IMR-90 (cell line): Measurements from ENCODE around the gene CD82. TPM values are rescaled to one million over a fixed set of nuclear protein-coding genes. Genes with fewer than 3 reads are reported as not detected.

Experiments used
- ATAC-seq: fragments of 200-7000 bp; cut with Tn5 transposase; 2 replicates; pipeline ENCODE4 v1.9.1; 2020; ENCODE audit warnings: low read depth, mild to moderate bottlenecking, moderate library complexity
- BruUV-seq: library from RNA; stranded (reverse); fragments of 400-500 nt; replicated peaks from 2 replicates; lab custom pipeline; 2021; lab: Mats Ljungman, UMichigan
- CTCF ChIA-PET: fragments of 300-600 bp; formaldehyde crosslinking; extraction: SDS; loops from one replicate; lab custom pipeline; 2021; ENCODE audit warnings: antibody characterized with exemption; lab: Yijun Ruan, JAX
- POLR2A ChIA-PET: fragments of 300-600 bp; sonication (Branson Sonifier 250); formaldehyde crosslinking; loops from one replicate; lab custom pipeline; 2022; ENCODE audit warnings: antibody characterized with exemption; ENCODE audit not compliant: unreplicated experiment; lab: Charles Lee
- DNase-seq: peaks from one replicate; pipeline ENCODE4 v3.0.0; 2013
- H2AFZ ChIP-seq: replicated peaks from 2 replicates; pipeline ENCODE3; 2013; ENCODE audit warnings: low read length, mild to moderate bottlenecking; ENCODE audit not compliant: poor library complexity
- H2AK5ac ChIP-seq: 2 replicates; pipeline ENCODE4 v1.6.1; 2013; ENCODE audit warnings: low read depth, low read length, inconsistent platforms
- H2AK9ac ChIP-seq: replicated peaks from 2 replicates; pipeline ENCODE3; 2013; ENCODE audit warnings: mild to moderate bottlenecking, low read depth, low read length, moderate library complexity; ENCODE audit not compliant: poor library complexity
- H2BK120ac ChIP-seq: 2 replicates; pipeline ENCODE4 v1.6.1; 2013; ENCODE audit warnings: low read depth, low read length, inconsistent platforms
- H2BK15ac ChIP-seq: 3 replicates; pipeline ENCODE4 v1.6.1; 2013; ENCODE audit warnings: low read depth, low read length, inconsistent platforms
- H2BK20ac ChIP-seq: 2 replicates; pipeline ENCODE4 v1.6.1; 2013; ENCODE audit warnings: low read depth, mild to moderate bottlenecking, inconsistent platforms, low read length, moderate library complexity
- H2BK5ac ChIP-seq: 2 replicates; pipeline ENCODE4 v1.6.1; 2013; ENCODE audit warnings: mild to moderate bottlenecking, low read depth, low read length, inconsistent platforms; ENCODE audit not compliant: poor library complexity, severe bottlenecking
- H3K14ac ChIP-seq: replicated peaks from 2 replicates; pipeline ENCODE4 v1.6.1; 2013; ENCODE audit warnings: low read depth, low read length, inconsistent platforms
- H3K18ac ChIP-seq: 2 replicates; pipeline ENCODE4 v1.6.1; 2013; ENCODE audit warnings: low read depth, low read length, control low read depth
- H3K23ac ChIP-seq: 2 replicates; pipeline ENCODE4 v1.6.1; 2013; ENCODE audit warnings: low read depth, low read length, inconsistent platforms
- H3K27ac ChIP-seq: 2 replicates; pipeline ENCODE4 v1.5.1; 2013; ENCODE audit warnings: mild to moderate bottlenecking, control low read depth, low read length; ENCODE audit not compliant: insufficient read depth
- H3K27me3 ChIP-seq: 2 replicates; pipeline ENCODE4 v1.6.1; 2013; ENCODE audit warnings: low read length; ENCODE audit not compliant: control insufficient read depth, insufficient read depth
- H3K36me3 ChIP-seq: 2 replicates; pipeline ENCODE4 v1.6.1; 2013; ENCODE audit warnings: low read length, mixed read lengths; ENCODE audit not compliant: control insufficient read depth, insufficient read depth
- H3K4ac ChIP-seq: 2 replicates; pipeline ENCODE4 v1.6.1; 2013; ENCODE audit warnings: low read depth, low read length, inconsistent platforms
- H3K4me1 ChIP-seq: 2 replicates; pipeline ENCODE4 v1.6.1; 2013; ENCODE audit warnings: low read length, mixed read lengths; ENCODE audit not compliant: control insufficient read depth, insufficient read depth
- H3K4me2 ChIP-seq: 2 replicates; pipeline ENCODE4 v1.6.1; 2013; ENCODE audit warnings: low read depth, mild to moderate bottlenecking, control low read depth, low read length, moderate library complexity
- H3K4me3 ChIP-seq: 2 replicates; pipeline ENCODE4 v1.5.1; 2013; ENCODE audit warnings: low read depth, mild to moderate bottlenecking, control low read depth, low read length, moderate library complexity; ENCODE audit not compliant: insufficient read depth
- H3K56ac ChIP-seq: 2 replicates; pipeline ENCODE4 v1.6.1; 2013; ENCODE audit warnings: low read length, inconsistent platforms; ENCODE audit not compliant: insufficient read depth; ENCODE audit errors: extremely low read depth
- H3K79me1 ChIP-seq, 2 experiments: 2 replicates each; pipeline ENCODE4 v1.6.1; 2013; ENCODE audit warnings: low read length in 2 of 2, inconsistent platforms in 1 of 2, low read depth in 1 of 2
- H3K9ac ChIP-seq: 2 replicates; pipeline ENCODE4 v1.6.1; 2013; ENCODE audit warnings: low read depth, low read length, control low read depth
- H3K9me1 ChIP-seq: 2 replicates; pipeline ENCODE4 v1.6.1; 2013; ENCODE audit warnings: low read length, inconsistent platforms; ENCODE audit not compliant: insufficient read depth
- H3K9me3 ChIP-seq: 2 replicates; pipeline ENCODE4 v1.6.1; 2013; ENCODE audit warnings: low read length; ENCODE audit not compliant: control insufficient read depth, insufficient read depth
- H4K20me1 ChIP-seq: 2 replicates; pipeline ENCODE4 v1.6.1; 2013; ENCODE audit warnings: low read length, inconsistent platforms; ENCODE audit not compliant: insufficient read depth
- H4K5ac ChIP-seq: 2 replicates; pipeline ENCODE4 v1.6.1; 2013; ENCODE audit warnings: mild to moderate bottlenecking, low read depth, low read length, control low read depth
- H4K8ac ChIP-seq, 2 experiments: 2 replicates each; pipeline ENCODE4 v1.6.1; 2013; ENCODE audit warnings: low read depth in 2 of 2, low read length in 2 of 2, control low read depth in 1 of 2, inconsistent platforms in 1 of 2
- H4K91ac ChIP-seq: 2 replicates; pipeline ENCODE4 v1.6.1; 2013; ENCODE audit warnings: low read depth, low read length, inconsistent platforms; ENCODE audit not compliant: insufficient read depth
- MAFK ChIP-seq: IDR thresholded peaks from 2 replicates; pipeline ENCODE4 v1.6.1; 2012; ENCODE audit warnings: low read depth, low read length, improper control_type of control experiment
- MAZ ChIP-seq: IDR thresholded peaks from 2 replicates; pipeline ENCODE4 v1.6.1; 2012; ENCODE audit warnings: low read depth, mild to moderate bottlenecking, low read length, improper control_type of control experiment, moderate library complexity, borderline replicate concordance
- NFE2L2 ChIP-seq: fragments of 150-350 bp; IDR thresholded peaks from 2 replicates; pipeline ENCODE4 v1.6.1; 2016; ENCODE audit warnings: low read depth, mild to moderate bottlenecking, low read length
- RAD21 ChIP-seq: IDR thresholded peaks from 2 replicates; pipeline ENCODE4 v1.6.1; 2012; ENCODE audit warnings: low read length, improper control_type of control experiment
- RFX5 ChIP-seq: IDR thresholded peaks from 2 replicates; pipeline ENCODE4 v1.8.0; 2012; ENCODE audit warnings: low read depth, mild to moderate bottlenecking, low read length, moderate library complexity
- USF2 ChIP-seq: fragments of 150-350 bp; IDR thresholded peaks from 2 replicates; pipeline ENCODE4 v1.6.1; 2017; ENCODE audit warnings: mild to moderate bottlenecking, antibody characterized with exemption, low read length, low read depth
- WGBS, 2 experiments: methylation state at CpG; one replicate each; pipeline versions ENCODE4 v1.1.5 to v1.1.7; 2013; ENCODE audit warnings: missing lambda C conversion rate in 2 of 2; ENCODE audit not compliant: insufficient read length in 1 of 2; ENCODE audit errors: extremely low coverage in 2 of 2; 5-methylcytosine and 5-hydroxymethylcytosine counted together
- dilution Hi-C: fragments of 300-500 bp; cut with HindIII; formaldehyde crosslinking; loops from one replicate; pipeline ENCODE4 v1.14.3; 2018; ENCODE audit warnings: low sequenced_read_pairs; ENCODE audit not compliant: unreplicated experiment
- in situ Hi-C: fragments of 300-500 bp; cut with MboI; formaldehyde crosslinking; loops from 3 replicates; pipeline ENCODE4 v1.14.3; 2019; ENCODE audit warnings: low sequenced_read_pairs, inconsistent platforms, mixed read lengths
- intact Hi-C: fragments of 100-400 bp; cut with micrococcal nuclease; formaldehyde crosslinking; loops from 2 replicates; pipeline ENCODE4 v1.10.0; 2022
- polyA plus RNA-seq, 3 experiments: library from polyadenylated mRNA; depleted of rRNA; stranded (reverse); fragments of >200 nt; gene quantifications; 2 replicates each; pipeline ENCODE4 v1.2.3, GENCODE V29; 2012; ENCODE audit warnings: low replicate concordance in 1 of 3
- total RNA-seq: library from RNA; depleted of rRNA; stranded (reverse); fragments of >200 nt; gene quantifications from 2 replicates; pipeline ENCODE4 v1.2.3, GENCODE V29; 2012
- TF ChIP-seq, protein P1 (sequence below): conservative IDR thresholded peaks from 2 replicates; pipeline ENCODE4 v1.5.1; 2012; ENCODE audit warnings: mild to moderate bottlenecking, low read depth, low read length, improper control_type of control experiment

Gene CD82
- total and polyA plus RNA-seq, 2 of the 4 experiments (the other 2 are of a cell fraction): 32.8 to 49.4 TPM

GRCh38 chr11:44564166-44564565 lies 1.3 kb upstream of the CD82 start:
- TF ChIP-seq MAZ: no peak
- no peak for TF ChIP-seq MAFK
- no peak for TF ChIP-seq NFE2L2
- no peak for TF ChIP-seq RAD21
- no peak for TF ChIP-seq RFX5
- TF ChIP-seq USF2: no peak
- TF ChIP-seq, protein P1, sequence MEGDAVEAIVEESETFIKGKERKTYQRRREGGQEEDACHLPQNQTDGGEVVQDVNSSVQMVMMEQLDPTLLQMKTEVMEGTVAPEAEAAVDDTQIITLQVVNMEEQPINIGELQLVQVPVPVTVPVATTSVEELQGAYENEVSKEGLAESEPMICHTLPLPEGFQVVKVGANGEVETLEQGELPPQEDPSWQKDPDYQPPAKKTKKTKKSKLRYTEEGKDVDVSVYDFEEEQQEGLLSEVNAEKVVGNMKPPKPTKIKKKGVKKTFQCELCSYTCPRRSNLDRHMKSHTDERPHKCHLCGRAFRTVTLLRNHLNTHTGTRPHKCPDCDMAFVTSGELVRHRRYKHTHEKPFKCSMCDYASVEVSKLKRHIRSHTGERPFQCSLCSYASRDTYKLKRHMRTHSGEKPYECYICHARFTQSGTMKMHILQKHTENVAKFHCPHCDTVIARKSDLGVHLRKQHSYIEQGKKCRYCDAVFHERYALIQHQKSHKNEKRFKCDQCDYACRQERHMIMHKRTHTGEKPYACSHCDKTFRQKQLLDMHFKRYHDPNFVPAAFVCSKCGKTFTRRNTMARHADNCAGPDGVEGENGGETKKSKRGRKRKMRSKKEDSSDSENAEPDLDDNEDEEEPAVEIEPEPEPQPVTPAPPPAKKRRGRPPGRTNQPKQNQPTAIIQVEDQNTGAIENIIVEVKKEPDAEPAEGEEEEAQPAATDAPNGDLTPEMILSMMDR: no peak
- peak overlapping the region; percentile 92 for H4K91ac ChIP-seq
- H2AK5ac ChIP-seq: peak overlapping the region; percentile 90
- DNase-seq (peak; percentile 28), ATAC-seq (no peak)
- H2BK20ac ChIP-seq: peak overlapping the region; percentile 75
- peaks cover 27% of the 10 kb centered on the region for H3K9me1 ChIP-seq
- no peaks in the 10 kb centered on the region for H3K36me3 ChIP-seq
- H3K18ac ChIP-seq: peak overlapping the region; percentile 58
- peak overlapping the region; percentile 85 for H3K23ac ChIP-seq
- peak overlapping the region; percentile 55 for H3K4me2 ChIP-seq
- H3K4ac ChIP-seq: peak overlapping the region; percentile 93
- no CpG with 5 or more reads among the region's 7 CpGs for WGBS, 2 experiments
- intact Hi-C loops: loop anchor here (2.0 to 10.0 kb wide), 4 partner anchors 45 to 201 kb away; partner anchors contain the start of gene TSPAN18
- H3K14ac ChIP-seq: peak overlapping the region; percentile 83
- ChIA-PET CTCF (interaction anchor here (1.2 kb wide), 2 partner anchors 25 to 53 kb away, joined by 3 to 5 read pairs; no protein-coding TSS in a partner anchor), POLR2A (interaction anchor here (0.6 kb wide), 1 partner anchor 469 kb away, joined by 3 read pairs; the partner anchor contains the start of gene EXT2)
- dilution Hi-C loops: no loop called here
- no peaks in the 10 kb centered on the region for H3K27me3 ChIP-seq
- H2BK5ac ChIP-seq: peak overlapping the region; percentile 94
- H4K5ac ChIP-seq: peak overlapping the region; percentile 31
- no TSS peak for BruUV-seq
- in situ Hi-C loops: loop anchor here (5.0 to 25.0 kb wide), 2 partner anchors 43 to 1248 kb away; partner anchors contain the start of gene SLC35C1
- H3K9ac ChIP-seq: peak overlapping the region; percentile 69
- H3K79me1 ChIP-seq: peaks cover 14 to 33% of the 10 kb centered on the region in 2 experiments
- H3K27ac ChIP-seq: peak overlapping the region; percentile 93
- peaks cover 35% of the 10 kb centered on the region for H3K4me1 ChIP-seq
- H2AFZ ChIP-seq: peak overlapping the region; percentile 88
- no peak overlapping the region for H3K4me3 ChIP-seq
- H3K9me3 ChIP-seq: no peaks in the 10 kb centered on the region
- peak overlapping the region; percentile 67; the same call in 2 of the 3 replicates for H2BK15ac ChIP-seq
- H3K56ac ChIP-seq: peak overlapping the region; percentile 91; the same call in 1 of the 2 replicates
- peak overlapping the region; percentile 90 for H2AK9ac ChIP-seq
- H4K8ac ChIP-seq: peak overlapping the region; percentile 70 to 89
- peak overlapping the region; percentile 89 for H2BK120ac ChIP-seq
- H4K20me1 ChIP-seq: no peaks in the 10 kb centered on the region
